GM21529 (cell line): ENCODE results near the gene PIM2.

Source experiments
- ATAC-seq: cut with Tn5 transposase; IDR thresholded peaks from one replicate; pipeline ENCODE4 v1.9.1; 2021; ENCODE audit not compliant: unreplicated experiment

Gene PIM2

GRCh38 chrX:48918643-48919340 lies at the start of gene PIM2:
PIM2 (minus strand) TSS chrX:48919024; CDS start chrX:48918834, 190 bp downstream.
- peak; percentile 70 for ATAC-seq

GRCh38 chrX:48968377-48968776 lies 49.6 kb upstream of the PIM2 start:
- ATAC-seq = no peak

- no peak for ATAC-seq
Observed at GRCh38 chrX:48966796-48967579, 48.2 kb upstream of the PIM2 start.

GRCh38 chrX:48965959-48966358 lies 47.1 kb upstream of the PIM2 start:
- no peak for ATAC-seq

GRCh38 chrX:48961585-48962091 lies 42.8 kb upstream of the PIM2 start:
- no peak for ATAC-seq

- no peak for ATAC-seq
Observed at GRCh38 chrX:48960291-48960690, 41.5 kb upstream of the PIM2 start.

GRCh38 chrX:48958635-48959094 lies 39.8 kb upstream of the PIM2 start:
- ATAC-seq = no peak

GRCh38 chrX:48957827-48958634 lies 39.2 kb upstream of the PIM2 start:
- ATAC-seq = peak; percentile 84

GRCh38 chrX:48957477-48957826 lies 38.6 kb upstream of the PIM2 start, which contains the start of gene OTUD5:
OTUD5 (minus strand) TSS chrX:48957607; CDS start chrX:48957570, 37 bp downstream.
- peak; percentile 39 for ATAC-seq

GRCh38 chrX:48956728-48957414 lies 38.0 kb upstream of the PIM2 start:
- no peak for ATAC-seq

- ATAC-seq = no peak
Observed at GRCh38 chrX:48948589-48948988, 29.8 kb upstream of the PIM2 start.

GRCh38 chrX:48945517-48946348 lies 26.9 kb upstream of the PIM2 start:
- no peak for ATAC-seq

GRCh38 chrX:48942895-48943294 lies 24.1 kb upstream of the PIM2 start:
- ATAC-seq = no peak

- no peak for ATAC-seq
Observed at GRCh38 chrX:48940404-48940955, 21.7 kb upstream of the PIM2 start.

- peak; percentile 26 for ATAC-seq
Observed at GRCh38 chrX:48939524-48940228, 20.9 kb upstream of the PIM2 start.

- peak; percentile 51 for ATAC-seq
Observed at GRCh38 chrX:48938721-48939425, 20.0 kb upstream of the PIM2 start.

GRCh38 chrX:48937054-48937907 lies 18.5 kb upstream of the PIM2 start:
- ATAC-seq = peak; percentile 59
